Central memory CD8-positive, alpha-beta T cell (primary cell): ENCODE measurements around the gene CHN2.
"Not testable (repeated sequence)": the region's sequence is repeated elsewhere in the genome, so short reads cannot be mapped to it uniquely, and the experiment has no call there.

ENCODE experiments used
- ATAC-seq: fragments of 150-1000 bp; cut with Tn5 transposase; replicated peaks from 2 replicates; pipeline ENCODE4 v1.10.0; 2022; ENCODE audit warnings: mild to moderate bottlenecking, moderate FRiP score, moderate number of reproducible peaks; ENCODE audit not compliant: poor library complexity, severe bottlenecking; ENCODE audit errors: extremely low read depth
- DNase-seq, 2 donors: peaks; one replicate each; pipeline ENCODE4 v3.0.0; 2021; ENCODE audit warnings: low spot score in 2 of 2
- H3K27ac Mint-ChIP-seq: one replicate; pipeline ENCODE4 v1.8.0; 2022; ENCODE audit warnings: low read depth, mild to moderate bottlenecking, moderate library complexity, mixed read lengths
- H3K27me3 Mint-ChIP-seq: one replicate; pipeline ENCODE4 v1.8.0; 2022; ENCODE audit warnings: mixed read lengths
- H3K36me3 Mint-ChIP-seq: one replicate; pipeline ENCODE4 v1.8.0; 2022; ENCODE audit warnings: mild to moderate bottlenecking, moderate library complexity, mixed read lengths; ENCODE audit not compliant: insufficient read depth
- H3K4me1 Mint-ChIP-seq: one replicate; pipeline ENCODE4 v1.8.0; 2022; ENCODE audit warnings: mixed read lengths
- H3K4me3 Mint-ChIP-seq: one replicate; pipeline ENCODE4 v1.8.0; 2022; ENCODE audit warnings: mild to moderate bottlenecking, moderate library complexity, mixed read lengths
- H3K9me3 Mint-ChIP-seq: one replicate; pipeline ENCODE4 v1.8.0; 2022; ENCODE audit warnings: mixed read lengths

The CHN2 gene

DNA sequence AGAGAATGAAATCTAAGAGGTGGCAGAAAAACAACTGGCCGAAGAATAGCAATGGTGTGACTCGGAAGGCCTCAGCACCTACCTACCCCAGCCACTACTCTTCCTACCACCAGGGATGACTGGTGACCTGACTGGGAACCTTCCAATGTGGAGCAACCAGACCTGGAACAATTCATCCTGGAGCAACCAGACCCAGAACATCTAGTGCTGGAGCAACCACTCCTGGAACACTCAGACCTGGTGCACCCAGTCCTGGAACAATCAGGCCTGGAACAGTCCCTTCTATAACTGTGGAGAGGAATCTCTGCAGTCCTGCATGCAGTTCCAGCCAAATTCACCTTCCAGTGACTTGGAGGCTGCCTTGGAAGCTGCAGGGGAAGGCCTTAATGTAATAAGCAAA, 18.2 kb downstream of the CHN2 start:
- not testable (repeated sequence) for H3K9me3 Mint-ChIP-seq, H3K36me3 Mint-ChIP-seq, H3K27me3 Mint-ChIP-seq, H3K27ac Mint-ChIP-seq, H3K4me3 Mint-ChIP-seq, DNase-seq, ATAC-seq
- peaks cover 43% of the 10 kb centered on the region for H3K4me1 Mint-ChIP-seq

DNA sequence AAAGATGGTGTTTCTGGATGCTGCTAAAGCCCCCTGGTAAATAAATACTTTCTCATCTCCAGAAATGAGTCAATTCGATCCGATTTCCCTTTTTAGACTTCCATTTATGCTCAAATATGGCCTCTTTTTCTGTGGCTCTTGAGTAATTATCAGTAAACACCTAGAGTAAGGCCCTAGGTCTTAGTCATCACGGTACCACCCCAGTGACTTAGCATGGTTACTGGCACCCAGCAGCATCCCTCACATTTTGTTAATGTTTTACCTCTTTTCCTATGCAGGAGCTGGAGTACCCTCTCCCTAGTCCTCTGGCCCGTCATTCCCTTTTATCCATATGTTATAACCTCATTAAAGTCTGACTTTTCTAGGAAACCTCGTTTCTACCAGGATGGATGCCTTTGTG, 19.5 kb downstream of the CHN2 start:
- Mint-ChIP-seq H3K9me3 (no peaks in the 10 kb centered on the region), H3K27ac (no peak overlapping the region), H3K4me3 (no peak overlapping the region), H3K27me3 (no peaks in the 10 kb centered on the region), H3K4me1 (peaks cover 32% of the 10 kb centered on the region), H3K36me3 (peaks cover 3% of the 10 kb centered on the region)
- DNase-seq, result no peak
- no peak for ATAC-seq

DNA sequence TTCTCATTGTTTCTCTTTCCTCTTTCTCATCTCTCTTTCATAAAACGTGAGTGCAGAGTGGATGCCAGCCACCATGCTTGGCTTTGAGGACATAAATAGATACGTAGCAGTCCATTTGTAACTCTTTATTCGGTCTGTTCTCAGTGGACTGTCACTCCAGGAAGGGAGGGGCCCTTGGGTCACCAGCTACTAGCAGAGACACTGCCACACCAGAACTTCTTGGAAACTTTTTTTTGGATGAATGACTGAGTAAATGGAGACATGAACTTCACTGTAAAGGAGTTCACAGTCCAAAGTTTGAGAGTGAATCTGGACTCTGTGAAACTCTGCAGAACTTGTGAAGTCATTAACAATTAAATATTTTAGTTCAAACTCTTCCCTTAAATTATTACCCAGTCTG, 20.2 kb downstream of the CHN2 start:
- Mint-ChIP-seq H3K4me1 (peaks cover 28% of the 10 kb centered on the region), H3K36me3 (peaks cover 5% of the 10 kb centered on the region), H3K4me3 (no peak overlapping the region), H3K27me3 (no peaks in the 10 kb centered on the region), H3K9me3 (no peaks in the 10 kb centered on the region), H3K27ac (no peak overlapping the region)
- ATAC-seq (no peak), DNase-seq (no peak)

DNA sequence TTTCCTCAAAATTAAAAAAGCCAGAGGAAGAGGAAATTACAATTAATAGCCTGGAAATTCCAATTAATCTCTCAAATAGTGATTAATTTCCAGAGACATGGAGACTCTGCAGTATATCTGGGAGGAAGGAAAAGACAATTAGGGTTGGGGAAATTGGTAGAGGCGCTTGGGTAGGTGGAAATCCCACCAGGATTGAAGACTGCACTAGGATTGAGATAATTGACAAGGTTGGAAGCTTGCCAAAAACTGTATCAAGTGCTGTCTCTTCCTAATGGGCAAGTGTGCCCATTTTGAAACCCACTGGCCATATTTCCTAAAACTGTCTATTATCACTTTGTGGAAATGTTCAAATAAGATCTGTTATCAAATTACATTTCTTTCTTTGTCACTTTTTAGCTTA, 21.6 kb downstream of the CHN2 start:
- Mint-ChIP-seq H3K4me3 (no peak overlapping the region), H3K36me3 (peaks cover 5% of the 10 kb centered on the region), H3K4me1 (peaks cover 16% of the 10 kb centered on the region), H3K9me3 (no peaks in the 10 kb centered on the region), H3K27me3 (no peaks in the 10 kb centered on the region), H3K27ac (no peak overlapping the region)
- DNase-seq (no peak), ATAC-seq (no peak)

DNA sequence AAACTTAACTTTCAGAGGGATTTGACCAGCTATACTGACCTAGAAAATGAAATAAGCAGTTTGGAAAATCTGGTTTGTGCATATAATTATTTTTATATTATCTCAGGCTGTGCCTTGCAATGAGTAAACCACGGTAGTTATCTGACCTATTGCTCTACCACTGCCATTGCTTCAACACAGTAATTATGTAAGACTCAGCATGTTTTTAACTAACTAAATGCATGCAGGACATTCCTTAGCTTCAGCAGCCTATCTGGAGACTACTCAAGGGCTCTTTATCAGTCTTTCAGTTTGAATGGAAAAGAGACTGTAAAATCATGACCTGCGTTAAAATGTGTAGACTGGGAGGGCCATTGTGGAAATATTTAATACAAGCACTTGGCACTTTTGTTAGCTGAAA, 22.5 kb downstream of the CHN2 start:
- H3K4me1 Mint-ChIP-seq, result peaks cover 15% of the 10 kb centered on the region
- H3K36me3 Mint-ChIP-seq, result peaks cover 5% of the 10 kb centered on the region
- no peaks in the 10 kb centered on the region for H3K27me3 Mint-ChIP-seq
- no peak for DNase-seq
- no peak overlapping the region for H3K4me3 Mint-ChIP-seq
- no peak overlapping the region for H3K27ac Mint-ChIP-seq
- ATAC-seq, result no peak
- no peaks in the 10 kb centered on the region for H3K9me3 Mint-ChIP-seq

DNA sequence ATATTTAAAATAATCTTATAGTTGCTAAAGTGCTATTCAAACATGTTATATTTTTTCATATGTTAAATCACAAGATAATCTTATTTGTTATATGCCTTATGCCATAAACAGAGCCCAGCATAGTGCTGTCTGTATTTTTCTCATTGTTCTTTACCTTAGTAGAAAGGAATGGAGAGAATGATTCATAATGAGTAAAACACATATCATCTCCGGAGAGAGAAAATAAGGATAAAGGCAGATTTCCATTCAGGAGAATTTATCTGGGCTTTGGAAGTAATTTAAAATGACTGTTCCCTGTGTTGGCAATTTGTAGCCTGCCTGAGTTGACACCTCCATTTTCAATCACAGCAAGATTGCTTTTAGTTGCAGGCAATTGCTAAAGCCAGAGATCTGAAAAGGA, 30.2 kb downstream of the CHN2 start:
- H3K27me3 Mint-ChIP-seq, result no peaks in the 10 kb centered on the region
- H3K27ac Mint-ChIP-seq, result no peak overlapping the region
- no peak for ATAC-seq
- peaks cover 14% of the 10 kb centered on the region for H3K4me1 Mint-ChIP-seq
- no peak for DNase-seq
- H3K36me3 Mint-ChIP-seq, result peaks cover under 1% of the 10 kb centered on the region
- no peaks in the 10 kb centered on the region for H3K9me3 Mint-ChIP-seq
- H3K4me3 Mint-ChIP-seq, result no peak overlapping the region

DNA sequence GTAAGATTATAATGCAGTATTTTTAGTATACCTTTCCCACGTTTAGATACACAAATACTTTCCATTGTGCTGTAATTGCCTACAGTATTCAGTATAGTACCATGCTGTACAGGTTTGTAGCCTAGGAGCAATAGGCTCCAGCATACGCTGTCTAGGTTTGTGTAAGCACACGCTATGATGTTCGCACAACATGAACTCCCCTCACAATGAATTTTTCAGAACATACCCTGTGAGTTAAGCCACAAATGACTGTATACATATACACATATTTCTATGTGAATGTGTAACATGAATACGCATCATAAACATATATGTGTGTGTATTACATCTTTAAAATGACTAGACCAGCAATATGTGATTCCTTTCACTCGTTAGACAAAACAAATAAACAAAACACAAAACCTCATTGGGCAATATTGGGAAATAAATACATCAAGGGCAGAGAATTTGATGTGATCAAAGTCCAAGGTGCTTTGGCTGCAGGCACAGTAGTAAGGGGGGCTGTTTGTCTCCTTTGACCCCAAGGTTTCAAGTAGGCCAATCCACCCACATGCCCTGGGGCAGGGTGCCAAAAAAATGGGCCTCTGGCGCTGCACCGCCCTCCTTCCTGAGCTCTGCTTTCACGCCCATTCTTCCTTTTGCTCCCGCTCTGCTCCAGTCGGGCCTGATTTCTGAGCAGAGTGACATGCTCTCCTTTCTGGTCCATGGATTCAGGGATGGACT, 33.9 kb downstream of the CHN2 start:
- DNase-seq, result no peak
- no peak for ATAC-seq
- Mint-ChIP-seq H3K27me3 (no peaks in the 10 kb centered on the region), H3K4me3 (no peak overlapping the region), H3K4me1 (peaks cover 29% of the 10 kb centered on the region), H3K36me3 (no peaks in the 10 kb centered on the region), H3K9me3 (no peaks in the 10 kb centered on the region), H3K27ac (no peak overlapping the region)

DNA sequence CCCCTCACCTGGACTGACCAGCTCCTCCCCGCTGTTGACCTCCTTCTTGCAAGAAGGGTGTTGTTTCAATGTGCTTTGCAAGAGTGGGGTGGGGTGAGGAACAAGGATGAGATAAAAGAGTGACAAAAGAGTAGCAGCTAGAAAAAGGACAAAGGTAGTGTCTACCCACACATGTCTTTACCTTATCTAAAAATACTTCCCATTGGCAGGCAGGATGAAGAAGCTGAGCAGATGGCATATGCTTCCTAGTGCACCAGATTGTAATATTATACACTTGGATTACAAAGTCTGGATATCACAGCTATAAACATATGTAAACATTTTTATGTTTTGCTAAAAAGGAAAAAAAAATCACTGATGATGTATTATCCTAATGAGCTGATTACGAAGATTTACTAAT, 34.5 kb downstream of the CHN2 start:
- no peak overlapping the region for H3K27ac Mint-ChIP-seq
- H3K4me3 Mint-ChIP-seq, result no peak overlapping the region
- H3K27me3 Mint-ChIP-seq, result no peaks in the 10 kb centered on the region
- H3K36me3 Mint-ChIP-seq, result no peaks in the 10 kb centered on the region
- no peaks in the 10 kb centered on the region for H3K9me3 Mint-ChIP-seq
- peaks cover 30% of the 10 kb centered on the region for H3K4me1 Mint-ChIP-seq
- DNase-seq (no peak), ATAC-seq (no peak)

DNA sequence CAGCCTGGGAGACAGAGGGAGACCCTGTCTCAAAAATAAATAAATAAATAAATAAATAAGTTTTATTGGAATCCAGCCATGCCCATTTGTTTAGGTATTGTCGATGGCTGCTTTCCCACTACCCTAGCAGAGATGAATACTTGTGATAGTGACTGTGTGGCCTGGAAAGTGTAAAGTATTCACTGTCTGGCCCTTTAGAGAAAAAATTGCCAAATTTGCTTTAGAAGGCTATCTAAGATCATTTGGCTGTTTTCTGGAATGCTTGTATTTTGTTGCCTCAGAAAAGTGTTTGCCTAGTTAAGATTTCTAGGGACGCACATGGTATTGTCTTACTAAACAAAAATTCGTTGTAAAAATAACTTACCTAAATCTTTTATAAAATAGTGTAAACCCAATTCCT, 35.4 kb downstream of the CHN2 start:
- Mint-ChIP-seq H3K4me1 (peaks cover 35% of the 10 kb centered on the region), H3K27me3 (no peaks in the 10 kb centered on the region), H3K27ac (no peak overlapping the region), H3K9me3 (no peaks in the 10 kb centered on the region), H3K4me3 (no peak overlapping the region), H3K36me3 (no peaks in the 10 kb centered on the region)
- ATAC-seq (no peak), DNase-seq (no peak)

DNA sequence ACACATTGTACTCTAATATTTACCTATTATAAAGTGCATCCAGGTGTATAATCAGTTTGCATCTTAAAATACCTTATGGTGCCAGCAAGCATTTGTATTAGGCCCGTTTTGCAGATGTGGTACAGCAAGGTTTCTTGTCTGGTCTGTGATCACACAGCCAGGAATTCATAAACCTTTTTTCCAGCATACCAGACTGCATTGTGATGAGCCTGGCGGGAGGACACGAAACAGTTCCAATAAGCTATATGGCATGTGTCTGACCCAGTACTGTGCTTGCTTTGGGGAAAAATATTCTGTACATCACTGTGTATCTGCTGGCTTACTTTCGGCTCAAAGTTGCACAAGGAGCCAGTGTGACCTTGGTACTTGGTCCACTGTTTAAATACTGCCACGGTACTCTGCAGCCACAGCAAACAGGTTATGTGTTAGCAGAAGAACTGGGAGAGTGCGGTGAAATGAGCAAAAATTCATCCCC, 36.3 kb downstream of the CHN2 start:
- no peak overlapping the region for H3K4me3 Mint-ChIP-seq
- DNase-seq, result no peak
- H3K4me1 Mint-ChIP-seq, result peaks cover 40% of the 10 kb centered on the region
- no peak for ATAC-seq
- H3K27me3 Mint-ChIP-seq, result no peaks in the 10 kb centered on the region
- peaks cover 1% of the 10 kb centered on the region for H3K36me3 Mint-ChIP-seq
- no peaks in the 10 kb centered on the region for H3K9me3 Mint-ChIP-seq
- H3K27ac Mint-ChIP-seq, result no peak overlapping the region

DNA sequence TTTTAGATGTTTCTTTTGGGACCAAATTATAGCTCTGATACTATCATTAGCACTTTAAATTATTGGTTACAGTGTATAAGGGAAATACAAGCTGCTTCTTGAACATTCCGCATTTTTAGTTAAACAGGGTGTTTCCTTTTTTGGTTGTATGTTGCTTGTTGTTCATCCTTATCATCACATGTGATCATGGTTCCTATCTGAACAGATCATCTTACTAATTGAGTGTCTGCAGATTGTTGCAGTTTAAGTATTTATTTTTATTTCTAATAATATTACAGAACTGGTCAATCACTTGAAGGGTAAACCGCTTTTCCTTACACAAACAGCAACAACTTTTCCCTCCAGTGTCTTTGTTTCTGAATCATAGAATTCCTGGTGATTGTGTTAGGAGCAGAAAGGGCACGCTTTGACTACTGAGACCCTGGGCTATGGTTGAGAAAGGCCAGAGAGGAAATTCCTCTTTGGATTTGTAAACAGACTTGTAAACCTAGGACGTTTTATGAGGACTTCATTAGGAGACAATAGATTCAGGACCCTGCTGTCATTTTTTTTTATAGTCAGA, 37.2 kb downstream of the CHN2 start:
- Mint-ChIP-seq H3K4me1 (peaks cover 37% of the 10 kb centered on the region), H3K9me3 (no peaks in the 10 kb centered on the region), H3K4me3 (no peak overlapping the region), H3K27me3 (no peaks in the 10 kb centered on the region), H3K36me3 (peaks cover 2% of the 10 kb centered on the region), H3K27ac (no peak overlapping the region)
- ATAC-seq (no peak), DNase-seq (no peak)

DNA sequence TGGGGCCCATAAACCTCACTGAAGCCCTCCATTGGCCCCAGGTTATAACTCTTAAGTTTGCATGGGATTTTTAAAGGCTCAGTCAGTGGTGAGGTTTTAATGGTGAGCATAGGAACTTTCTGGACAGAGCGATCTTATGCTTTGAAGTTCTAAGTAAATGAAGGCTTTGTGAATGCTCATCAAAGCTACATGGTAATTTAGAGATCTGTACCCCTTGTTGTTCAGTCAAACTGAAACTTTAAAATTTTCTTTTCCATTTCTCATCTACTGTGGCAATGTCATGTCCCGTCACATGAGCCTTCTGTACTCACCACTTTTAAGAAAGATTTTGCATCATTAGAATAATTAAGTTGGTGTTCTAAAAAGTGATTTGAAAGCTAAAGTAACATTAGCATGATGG, 39.9 kb downstream of the CHN2 start:
- Mint-ChIP-seq H3K27ac (no peak overlapping the region), H3K27me3 (no peaks in the 10 kb centered on the region), H3K36me3 (peaks cover 6% of the 10 kb centered on the region), H3K4me3 (no peak overlapping the region), H3K4me1 (peaks cover 25% of the 10 kb centered on the region), H3K9me3 (no peaks in the 10 kb centered on the region)
- ATAC-seq (no peak), DNase-seq (no peak)

DNA sequence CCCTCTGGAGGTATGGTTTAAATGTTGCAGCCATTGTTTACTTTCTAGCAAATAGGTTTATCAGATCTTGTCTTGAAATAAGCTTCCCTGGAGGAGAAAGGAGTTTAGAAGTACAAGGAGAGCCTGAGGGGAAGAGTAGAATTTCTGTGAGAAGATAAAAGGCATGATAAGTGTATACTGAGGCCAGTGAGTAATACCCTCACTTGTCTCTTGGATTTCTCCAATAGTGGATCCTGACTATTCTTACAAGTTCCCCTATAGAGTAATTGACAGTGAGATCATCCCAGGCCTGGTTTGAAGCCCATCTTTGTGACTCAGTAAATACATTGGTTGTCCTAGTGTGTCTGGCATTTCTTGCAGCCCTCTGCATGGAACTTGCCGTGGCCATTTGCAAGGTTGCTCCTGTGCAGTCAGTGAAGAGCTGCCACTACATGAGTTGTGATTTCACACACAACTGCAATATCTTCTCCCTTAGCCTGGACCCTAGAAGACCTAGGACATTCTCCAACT, 41.6 kb downstream of the CHN2 start:
- Mint-ChIP-seq H3K27ac (no peak overlapping the region), H3K9me3 (no peaks in the 10 kb centered on the region), H3K36me3 (peaks cover 6% of the 10 kb centered on the region), H3K4me1 (peaks cover 25% of the 10 kb centered on the region), H3K4me3 (no peak overlapping the region), H3K27me3 (no peaks in the 10 kb centered on the region)
- no peak for ATAC-seq
- DNase-seq, result no peak
